AML-193 (cell line): ENCODE results near the gene SAFB2.

Source experiments
- DNase-seq, 2 experiments: peaks; one replicate each; lab custom pipeline; 2025; lab: John Stamatoyannopoulos, UW

The SAFB2 gene

GRCh38 chr19:5579697-5580096, 42.9 kb downstream of the SAFB2 start:
- no peak for DNase-seq

DNA sequence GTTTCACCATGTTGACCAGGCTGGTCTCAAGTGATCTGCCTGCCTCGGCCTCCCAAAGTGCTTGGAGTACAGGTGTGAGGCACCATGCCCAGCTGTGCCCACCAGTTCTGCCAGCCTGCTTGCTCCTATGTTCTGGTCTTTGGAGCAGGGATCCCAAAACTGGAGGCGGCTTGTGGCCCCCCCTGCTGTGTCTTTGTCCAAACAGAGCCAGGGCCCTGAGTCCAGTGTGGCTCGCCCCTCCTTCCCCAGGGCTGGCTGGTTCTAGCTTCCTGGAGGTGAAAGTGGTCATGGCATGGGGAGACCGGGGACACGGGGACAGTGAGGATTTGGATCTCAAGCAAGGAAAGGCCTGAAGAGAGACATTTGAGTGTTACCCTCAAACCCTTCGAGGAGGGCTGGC, 43.3 kb downstream of the SAFB2 start:
- DNase-seq, result no peak

- peak; percentile 18 to 29 for DNase-seq
Observed at GRCh38 chr19:5578097-5578846, 44.3 kb downstream of the SAFB2 start.

DNA sequence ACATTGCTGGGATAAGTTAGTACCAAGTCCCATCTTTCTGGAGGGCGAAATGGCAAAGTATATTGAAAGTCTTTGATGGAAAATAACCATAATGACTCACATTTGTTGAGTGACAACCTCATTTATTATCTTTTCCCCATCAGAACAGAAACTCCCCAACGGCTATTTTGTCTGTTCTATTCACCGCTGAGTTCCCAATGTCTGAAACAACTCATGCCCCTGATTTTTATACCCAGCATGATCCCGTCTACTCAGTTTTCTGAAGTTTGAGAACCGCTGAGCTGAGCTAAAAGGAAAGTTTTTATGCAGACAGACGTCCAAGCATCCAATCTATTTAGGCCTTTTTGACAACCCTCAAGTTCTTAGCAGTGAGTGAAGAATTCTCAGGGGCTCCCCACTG, 47.0 kb downstream of the SAFB2 start:
- DNase-seq, result no peak

DNA sequence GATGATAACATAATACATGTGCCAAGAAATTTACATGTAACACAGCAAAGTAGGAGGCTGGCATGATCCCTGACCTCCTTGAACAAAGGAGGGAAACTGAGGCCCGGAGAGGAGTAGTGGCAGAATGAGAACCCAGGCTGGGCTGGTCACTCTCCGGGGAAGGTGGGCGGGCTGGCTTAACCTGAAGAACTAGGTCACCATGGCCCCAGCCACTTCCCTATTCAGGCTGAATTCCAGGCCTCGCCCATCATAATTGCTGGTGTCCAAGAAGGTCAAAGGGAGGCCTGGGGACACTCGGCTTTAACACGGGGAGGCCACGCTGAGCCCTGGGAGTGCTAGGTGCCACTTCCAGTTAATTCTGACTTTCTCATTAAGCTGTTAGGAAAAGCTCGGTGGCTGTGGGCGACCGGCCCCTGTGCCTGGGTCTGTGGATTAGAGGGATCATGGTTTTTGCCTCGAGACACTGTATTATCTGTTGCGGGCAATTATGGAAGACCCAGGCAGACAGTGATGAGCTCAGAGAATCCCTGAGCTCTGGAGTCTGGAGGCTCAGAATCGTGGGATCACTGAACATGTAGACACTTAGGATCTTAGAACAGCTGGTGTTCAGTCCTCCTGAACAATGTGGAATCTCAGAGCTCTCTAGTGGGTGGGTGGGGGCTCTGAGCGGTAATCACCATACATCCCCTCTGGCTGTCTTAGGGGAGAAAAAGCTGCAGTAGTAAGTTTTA, 49.9 kb downstream of the SAFB2 start:
- no peak for DNase-seq

- no peak for DNase-seq
Observed at GRCh38 chr19:5571777-5572176, 50.8 kb downstream of the SAFB2 start.

DNA sequence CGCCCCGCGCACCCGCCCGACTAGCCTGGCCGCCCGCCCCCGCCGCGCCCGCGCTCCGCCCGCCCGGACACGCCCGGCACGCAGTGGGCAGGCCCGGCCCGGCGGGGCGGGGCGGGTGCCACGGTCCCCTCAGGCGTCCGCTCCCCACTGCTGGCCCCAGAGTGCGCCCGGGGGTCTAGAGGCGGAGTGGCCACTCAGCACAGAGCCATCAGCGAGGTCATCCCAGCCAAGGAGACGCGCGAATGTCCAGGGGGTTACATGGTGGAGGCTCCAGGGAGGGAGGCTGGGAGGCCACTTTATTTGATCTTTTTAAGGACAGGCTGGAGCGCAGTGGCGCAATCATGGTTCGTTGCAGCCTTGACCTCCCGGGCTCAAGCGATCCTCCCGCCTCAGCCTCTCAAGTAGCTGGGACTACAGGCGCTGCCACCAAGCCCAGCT, 54.6 kb downstream of the SAFB2 start:
- no peak for DNase-seq

GRCh38 chr19:5567360-5567969, 55.1 kb downstream of the SAFB2 start, which contains the start of gene TINCR:
Gene TINCR (minus strand): TSS chr19:5567953.
- no peak for DNase-seq

DNA sequence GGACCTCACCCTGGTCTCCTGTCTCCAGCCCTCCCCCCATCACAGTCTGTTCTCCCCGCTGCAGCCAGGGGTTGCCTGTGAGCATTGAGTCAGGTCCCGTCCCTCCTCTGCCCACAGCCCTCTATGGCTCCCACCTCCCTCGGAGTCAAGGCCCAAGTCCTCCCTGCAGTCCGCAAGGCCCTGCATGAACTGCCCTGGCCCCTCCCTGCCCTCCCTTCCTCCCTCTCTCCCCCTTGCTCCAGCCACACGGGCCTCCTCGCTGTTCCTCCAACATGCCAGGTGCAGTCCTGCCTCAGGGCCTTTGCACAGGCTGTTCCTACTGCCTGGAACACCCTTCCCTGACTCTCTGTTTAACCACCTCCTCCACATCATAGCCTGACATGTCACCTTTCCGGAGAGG, 57.6 kb downstream of the SAFB2 start:
- no peak for DNase-seq

- DNase-seq, result no peak
Observed at GRCh38 chr19:5563935-5564612, 58.5 kb downstream of the SAFB2 start.

- DNase-seq, result no peak
Observed at GRCh38 chr19:5563008-5563431, 59.6 kb downstream of the SAFB2 start.

- DNase-seq, result no peak
Observed at GRCh38 chr19:5562280-5562679, 60.3 kb downstream of the SAFB2 start.

GRCh38 chr19:5561559-5561958, 61.0 kb downstream of the SAFB2 start:
- peak; percentile 1 to 2 for DNase-seq

- no peak for DNase-seq
Observed at GRCh38 chr19:5560156-5560555, 62.4 kb downstream of the SAFB2 start.

GRCh38 chr19:5559804-5560133, 62.8 kb downstream of the SAFB2 start:
- DNase-seq, result no peak

DNA sequence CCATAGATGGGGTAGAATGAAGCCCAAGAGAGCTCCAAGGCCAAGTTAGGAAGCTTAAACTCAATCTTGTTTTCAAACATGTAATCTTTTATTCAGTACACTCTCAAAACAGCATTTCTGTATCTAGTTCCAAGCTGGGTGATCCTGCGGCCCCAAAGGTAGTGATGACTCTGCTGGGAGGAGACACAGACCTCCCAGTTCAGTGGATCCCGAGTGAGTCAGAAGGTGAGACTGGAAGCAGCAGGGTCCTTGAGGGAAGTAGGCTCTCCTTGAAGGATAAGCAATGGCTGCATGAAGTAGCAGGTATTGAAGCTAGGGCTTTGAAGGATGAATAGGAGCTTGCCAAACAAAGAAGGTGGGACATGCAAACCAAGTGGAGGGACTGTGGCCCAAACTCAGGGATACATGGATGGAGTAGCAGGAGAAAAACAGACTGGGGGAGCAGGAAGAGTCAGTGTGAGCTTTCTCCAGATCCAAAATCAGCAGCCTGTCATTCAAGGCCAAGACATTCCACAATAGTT, 64.4 kb downstream of the SAFB2 start:
- no peak for DNase-seq

DNA sequence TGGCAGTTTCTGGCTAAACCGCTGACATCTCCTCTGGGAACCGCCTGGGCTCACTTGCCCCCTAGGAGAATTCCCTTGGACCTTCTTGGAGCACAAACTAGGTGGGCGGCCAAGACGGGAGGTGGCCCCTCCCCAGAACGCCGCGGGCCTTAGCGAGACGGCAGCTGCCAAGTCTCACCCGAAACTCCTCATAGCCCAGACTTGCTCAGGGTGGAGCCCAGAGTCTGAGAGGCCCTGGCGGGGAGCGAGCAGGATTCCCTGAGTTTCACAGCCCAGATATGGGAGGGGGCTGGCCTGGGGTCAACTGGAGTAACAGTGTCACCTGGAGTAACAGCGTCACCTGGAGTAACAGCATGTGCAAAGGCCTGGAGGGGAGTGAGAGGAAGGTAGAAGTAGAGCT, 64.9 kb downstream of the SAFB2 start:
- DNase-seq, result no peak

DNA sequence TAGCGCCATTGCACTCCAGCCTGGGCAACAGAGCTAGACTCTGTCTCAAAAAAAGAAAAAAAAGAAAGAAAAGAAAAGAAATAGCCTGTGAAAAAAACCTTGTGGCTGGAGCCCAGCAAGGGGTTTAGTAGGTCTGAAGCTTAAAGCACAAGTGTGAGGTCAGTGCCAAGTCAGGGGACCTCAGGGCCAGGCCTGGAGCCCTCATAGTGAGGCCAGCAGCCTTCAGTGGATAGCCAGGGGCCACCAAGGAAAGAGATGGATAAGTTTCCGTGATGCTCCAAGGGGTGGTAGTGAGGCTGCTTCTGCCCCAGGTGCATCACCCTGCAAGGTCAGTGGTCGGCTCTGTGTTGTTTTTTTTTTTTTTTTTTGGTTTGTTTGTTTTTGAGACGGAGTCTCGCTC, 67.7 kb downstream of the SAFB2 start:
- no peak for DNase-seq

- DNase-seq, result no peak
Observed at GRCh38 chr19:5553892-5554291, 68.7 kb downstream of the SAFB2 start.

- peak; percentile 14 to 29 for DNase-seq
Observed at GRCh38 chr19:5547881-5548280, 74.7 kb downstream of the SAFB2 start.

DNA sequence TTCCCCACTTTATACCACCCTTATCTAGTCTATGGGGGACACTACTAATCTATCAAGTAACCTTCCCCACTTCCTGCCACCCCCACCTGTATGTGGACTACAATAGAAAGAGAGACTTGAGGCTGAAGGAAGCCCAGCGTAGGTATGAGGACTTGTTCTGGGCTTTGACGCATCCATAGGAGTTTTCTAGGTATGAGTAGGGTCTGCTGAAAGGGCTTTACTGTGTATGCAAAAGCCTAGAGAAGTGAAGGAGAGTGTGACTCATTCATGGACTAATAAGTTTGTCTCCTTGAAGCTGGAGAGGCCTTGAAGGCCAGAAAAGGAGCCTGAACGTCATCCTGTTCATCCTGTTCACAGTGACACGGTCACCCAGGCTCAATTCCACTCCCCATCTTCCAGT, 76.6 kb downstream of the SAFB2 start:
- no peak for DNase-seq

DNA sequence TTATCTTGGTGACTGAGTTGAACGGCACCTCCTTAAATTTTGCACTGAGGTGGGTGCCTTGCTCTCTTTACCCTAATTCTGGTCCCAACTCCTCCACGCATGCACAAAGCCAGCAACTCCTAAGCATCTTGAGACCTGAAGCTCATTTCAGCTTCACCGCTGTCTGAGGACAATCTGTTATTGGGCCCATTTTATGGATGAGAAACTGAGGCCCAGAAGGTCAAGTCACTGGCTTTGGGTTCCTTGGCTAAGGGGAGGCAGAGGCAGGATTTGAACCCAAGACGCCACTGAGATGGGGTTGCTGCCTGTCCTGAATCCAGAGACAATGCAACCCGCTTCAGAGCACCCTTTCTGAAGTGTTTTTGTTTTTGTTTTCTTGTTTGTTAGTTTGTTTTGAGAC, 77.5 kb downstream of the SAFB2 start:
- DNase-seq, result no peak
